Measurements from ENCODE around the gene PHF2. TPM values are rescaled to one million over a fixed set of nuclear protein-coding genes. Genes with fewer than 3 reads are reported as not detected.

The PHF2 gene
- total and polyA plus RNA-seq, 2 of the 8 experiments (the other 6 are each of a cell fraction or from before 2014, with no cell fraction given): 3.4 to 9.4 TPM

- TF ChIP-seq, protein P1, sequence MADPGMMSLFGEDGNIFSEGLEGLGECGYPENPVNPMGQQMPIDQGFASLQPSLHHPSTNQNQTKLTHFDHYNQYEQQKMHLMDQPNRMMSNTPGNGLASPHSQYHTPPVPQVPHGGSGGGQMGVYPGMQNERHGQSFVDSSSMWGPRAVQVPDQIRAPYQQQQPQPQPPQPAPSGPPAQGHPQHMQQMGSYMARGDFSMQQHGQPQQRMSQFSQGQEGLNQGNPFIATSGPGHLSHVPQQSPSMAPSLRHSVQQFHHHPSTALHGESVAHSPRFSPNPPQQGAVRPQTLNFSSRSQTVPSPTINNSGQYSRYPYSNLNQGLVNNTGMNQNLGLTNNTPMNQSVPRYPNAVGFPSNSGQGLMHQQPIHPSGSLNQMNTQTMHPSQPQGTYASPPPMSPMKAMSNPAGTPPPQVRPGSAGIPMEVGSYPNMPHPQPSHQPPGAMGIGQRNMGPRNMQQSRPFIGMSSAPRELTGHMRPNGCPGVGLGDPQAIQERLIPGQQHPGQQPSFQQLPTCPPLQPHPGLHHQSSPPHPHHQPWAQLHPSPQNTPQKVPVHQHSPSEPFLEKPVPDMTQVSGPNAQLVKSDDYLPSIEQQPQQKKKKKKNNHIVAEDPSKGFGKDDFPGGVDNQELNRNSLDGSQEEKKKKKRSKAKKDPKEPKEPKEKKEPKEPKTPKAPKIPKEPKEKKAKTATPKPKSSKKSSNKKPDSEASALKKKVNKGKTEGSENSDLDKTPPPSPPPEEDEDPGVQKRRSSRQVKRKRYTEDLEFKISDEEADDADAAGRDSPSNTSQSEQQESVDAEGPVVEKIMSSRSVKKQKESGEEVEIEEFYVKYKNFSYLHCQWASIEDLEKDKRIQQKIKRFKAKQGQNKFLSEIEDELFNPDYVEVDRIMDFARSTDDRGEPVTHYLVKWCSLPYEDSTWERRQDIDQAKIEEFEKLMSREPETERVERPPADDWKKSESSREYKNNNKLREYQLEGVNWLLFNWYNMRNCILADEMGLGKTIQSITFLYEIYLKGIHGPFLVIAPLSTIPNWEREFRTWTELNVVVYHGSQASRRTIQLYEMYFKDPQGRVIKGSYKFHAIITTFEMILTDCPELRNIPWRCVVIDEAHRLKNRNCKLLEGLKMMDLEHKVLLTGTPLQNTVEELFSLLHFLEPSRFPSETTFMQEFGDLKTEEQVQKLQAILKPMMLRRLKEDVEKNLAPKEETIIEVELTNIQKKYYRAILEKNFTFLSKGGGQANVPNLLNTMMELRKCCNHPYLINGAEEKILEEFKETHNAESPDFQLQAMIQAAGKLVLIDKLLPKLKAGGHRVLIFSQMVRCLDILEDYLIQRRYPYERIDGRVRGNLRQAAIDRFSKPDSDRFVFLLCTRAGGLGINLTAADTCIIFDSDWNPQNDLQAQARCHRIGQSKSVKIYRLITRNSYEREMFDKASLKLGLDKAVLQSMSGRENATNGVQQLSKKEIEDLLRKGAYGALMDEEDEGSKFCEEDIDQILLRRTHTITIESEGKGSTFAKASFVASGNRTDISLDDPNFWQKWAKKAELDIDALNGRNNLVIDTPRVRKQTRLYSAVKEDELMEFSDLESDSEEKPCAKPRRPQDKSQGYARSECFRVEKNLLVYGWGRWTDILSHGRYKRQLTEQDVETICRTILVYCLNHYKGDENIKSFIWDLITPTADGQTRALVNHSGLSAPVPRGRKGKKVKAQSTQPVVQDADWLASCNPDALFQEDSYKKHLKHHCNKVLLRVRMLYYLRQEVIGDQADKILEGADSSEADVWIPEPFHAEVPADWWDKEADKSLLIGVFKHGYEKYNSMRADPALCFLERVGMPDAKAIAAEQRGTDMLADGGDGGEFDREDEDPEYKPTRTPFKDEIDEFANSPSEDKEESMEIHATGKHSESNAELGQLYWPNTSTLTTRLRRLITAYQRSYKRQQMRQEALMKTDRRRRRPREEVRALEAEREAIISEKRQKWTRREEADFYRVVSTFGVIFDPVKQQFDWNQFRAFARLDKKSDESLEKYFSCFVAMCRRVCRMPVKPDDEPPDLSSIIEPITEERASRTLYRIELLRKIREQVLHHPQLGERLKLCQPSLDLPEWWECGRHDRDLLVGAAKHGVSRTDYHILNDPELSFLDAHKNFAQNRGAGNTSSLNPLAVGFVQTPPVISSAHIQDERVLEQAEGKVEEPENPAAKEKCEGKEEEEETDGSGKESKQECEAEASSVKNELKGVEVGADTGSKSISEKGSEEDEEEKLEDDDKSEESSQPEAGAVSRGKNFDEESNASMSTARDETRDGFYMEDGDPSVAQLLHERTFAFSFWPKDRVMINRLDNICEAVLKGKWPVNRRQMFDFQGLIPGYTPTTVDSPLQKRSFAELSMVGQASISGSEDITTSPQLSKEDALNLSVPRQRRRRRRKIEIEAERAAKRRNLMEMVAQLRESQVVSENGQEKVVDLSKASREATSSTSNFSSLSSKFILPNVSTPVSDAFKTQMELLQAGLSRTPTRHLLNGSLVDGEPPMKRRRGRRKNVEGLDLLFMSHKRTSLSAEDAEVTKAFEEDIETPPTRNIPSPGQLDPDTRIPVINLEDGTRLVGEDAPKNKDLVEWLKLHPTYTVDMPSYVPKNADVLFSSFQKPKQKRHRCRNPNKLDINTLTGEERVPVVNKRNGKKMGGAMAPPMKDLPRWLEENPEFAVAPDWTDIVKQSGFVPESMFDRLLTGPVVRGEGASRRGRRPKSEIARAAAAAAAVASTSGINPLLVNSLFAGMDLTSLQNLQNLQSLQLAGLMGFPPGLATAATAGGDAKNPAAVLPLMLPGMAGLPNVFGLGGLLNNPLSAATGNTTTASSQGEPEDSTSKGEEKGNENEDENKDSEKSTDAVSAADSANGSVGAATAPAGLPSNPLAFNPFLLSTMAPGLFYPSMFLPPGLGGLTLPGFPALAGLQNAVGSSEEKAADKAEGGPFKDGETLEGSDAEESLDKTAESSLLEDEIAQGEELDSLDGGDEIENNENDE (IDR thresholded peaks at IDR 0.05; ENCODE audit: insufficient replicate concordance, low read length): no peak
- no peak for TF ChIP-seq YY1 (IDR thresholded peaks at IDR 0.05; ENCODE audit: low read depth, low read length)
- TF ChIP-seq POLR2AphosphoS5 (IDR thresholded peaks at IDR 0.05; ENCODE audit: low read depth, low read length): no peak
- TF ChIP-seq CEBPB (IDR thresholded peaks at IDR 0.05; ENCODE audit: low read depth, low read length): no peak
- TF ChIP-seq NRF1 (IDR thresholded peaks at IDR 0.05; ENCODE audit: low read depth, low read length): no peak
- TF ChIP-seq BACH1 (IDR thresholded peaks at IDR 0.05; ENCODE audit: low read length): no peak
- TF ChIP-seq HDAC2 (IDR thresholded peaks at IDR 0.05; ENCODE audit: borderline replicate concordance in 1 of 2, low read depth in 2 of 2, low read length in 2 of 2): no peak
- TF ChIP-seq HDAC6 (IDR thresholded peaks at IDR 0.05; ENCODE audit: low read depth, low read length): no peak
- TF ChIP-seq BRCA1 (IDR thresholded peaks at IDR 0.05; ENCODE audit: low read depth, low read length): no peak
- TF ChIP-seq EZH2 (IDR thresholded peaks at IDR 0.05; ENCODE audit: low read depth, low read length, severe bottlenecking): no peak
Observed at GRCh38 chr9:93649610-93650261, 73.4 kb downstream of the PHF2 start (continued).

Measured in H1 (cell line).